GM12878 (cell line): ENCODE data around the gene APOBEC3H. TPM values are rescaled to one million over a fixed set of nuclear protein-coding genes. Genes with fewer than 3 reads are reported as not detected.
A peak's percentile ranks its signal among the peaks of the same experiment; 100 is the strongest.

ENCODE experiments used
- ATAC-seq: fragments of 200-7000 bp; cut with Tn5 transposase; 3 replicates; pipeline ENCODE4 v1.9.1; 2020; ENCODE audit warnings: mild to moderate bottlenecking, moderate library complexity
- BruUV-seq: library from RNA; stranded (reverse); fragments of 400-500 nt; replicated peaks from 2 replicates; lab custom pipeline; 2021; lab: Mats Ljungman, UMichigan
- CTCF ChIA-PET: fragments of 300-600 bp; sonication (Branson Sonifier 250); formaldehyde crosslinking; extraction: SDS; loops from one replicate; lab custom pipeline; 2021; ENCODE audit warnings: inconsistent platforms; lab: Yijun Ruan, JAX
- POLR2A ChIA-PET: fragments of 350-600 bp; formaldehyde crosslinking; extraction: SDS; loops from one replicate; lab custom pipeline; 2021; ENCODE audit warnings: inconsistent platforms; lab: Charles Lee
- RAD21 ChIA-PET: fragments of 300-600 bp; sonication (Branson Sonifier 250); formaldehyde crosslinking; loops from one replicate; lab custom pipeline; 2023; ENCODE audit warnings: antibody characterized with exemption; ENCODE audit not compliant: unreplicated experiment; lab: Charles Lee
- SMC1A ChIA-PET: fragments of 300-600 bp; sonication (Branson Sonifier 250); formaldehyde crosslinking; loops from one replicate; lab custom pipeline; 2023; ENCODE audit not compliant: unreplicated experiment, uncharacterized antibody; lab: Charles Lee
- DNase-seq: peaks from one replicate; pipeline ENCODE4 v3.0.0-alpha.2; 2011; ENCODE audit warnings: low read depth, low spot score
- FAIRE-seq: peaks from 3 replicates; lab custom pipeline; 2011; peaks lifted over from hg19 to GRCh38; lab: Jason Lieb, UNC
- H2AFZ ChIP-seq: 2 replicates; pipeline ENCODE4 v1.6.0; 2011; ENCODE audit warnings: low read depth, low read length, control low read depth; ENCODE audit not compliant: control insufficient read depth
- H3K27ac ChIP-seq: 2 replicates; pipeline ENCODE4 v1.5.1; 2011; ENCODE audit warnings: control low read depth; ENCODE audit not compliant: control insufficient read depth, insufficient read depth
- H3K27me3 ChIP-seq, 2 experiments: replicated peaks in 1 of 2; 2 replicates each; pipeline versions ENCODE4 v1.6.0 to v1.6.1; 2011; ENCODE audit warnings: low read length in 1 of 2; ENCODE audit not compliant: control insufficient read depth in 2 of 2, insufficient read depth in 2 of 2
- H3K36me3 ChIP-seq, 2 experiments: 2 replicates each; pipeline ENCODE4 v1.5.1; 2011; ENCODE audit warnings: low read length in 1 of 2; ENCODE audit not compliant: control insufficient read depth in 2 of 2, insufficient read depth in 2 of 2
- H3K4me1 ChIP-seq: 2 replicates; pipeline ENCODE4 v1.6.1; 2011; ENCODE audit warnings: mild to moderate bottlenecking, low read length, moderate library complexity, mixed read lengths; ENCODE audit not compliant: control insufficient read depth, insufficient read depth
- H3K4me2 ChIP-seq: 2 replicates; pipeline ENCODE4 v1.6.0; 2011; ENCODE audit warnings: control low read depth; ENCODE audit not compliant: control insufficient read depth, insufficient read depth
- H3K4me3 ChIP-seq: fragments of 200-600 bp; sonication (generic); 2 replicates; pipeline ENCODE4 v1.5.1; 2016
- H3K79me2 ChIP-seq: 2 replicates; pipeline ENCODE4 v1.6.0; 2011; ENCODE audit warnings: low read length; ENCODE audit not compliant: control insufficient read depth, insufficient read depth
- H3K9ac ChIP-seq: 2 replicates; pipeline ENCODE4 v1.8.0; 2011; ENCODE audit warnings: low read length, control low read depth, mixed read lengths; ENCODE audit not compliant: control insufficient read depth, insufficient read depth
- H3K9me3 ChIP-seq: replicated peaks from 3 replicates; pipeline ENCODE4 v1.5.1; 2011; ENCODE audit warnings: mild to moderate bottlenecking, low read length; ENCODE audit not compliant: control insufficient read depth, insufficient read depth
- H4K20me1 ChIP-seq: 2 replicates; pipeline ENCODE4 v1.6.0; 2011; ENCODE audit not compliant: control insufficient read depth, insufficient read depth
- MEF2B ChIP-seq: fragments of 450-650 bp; IDR thresholded peaks from 2 replicates; pipeline ENCODE4 v1.6.1; 2018; ENCODE audit warnings: mild to moderate bottlenecking, moderate library complexity; ENCODE audit not compliant: partially characterized antibody, poor library complexity, severe bottlenecking
- NFIC ChIP-seq: IDR thresholded peaks from 2 replicates; pipeline ENCODE4 v1.6.1; 2012; ENCODE audit warnings: low read depth, mild to moderate bottlenecking, inconsistent platforms, low read length, moderate library complexity
- SKIL ChIP-seq: fragments of 450-650 bp; IDR thresholded peaks from 2 replicates; pipeline ENCODE4 v1.6.1; 2017; ENCODE audit warnings: mild to moderate bottlenecking, low read depth, inconsistent platforms; ENCODE audit not compliant: poor library complexity, severe bottlenecking
- SPI1 ChIP-seq: IDR thresholded peaks from 2 replicates; pipeline ENCODE4 v1.6.1; 2011; ENCODE audit warnings: low read depth, mild to moderate bottlenecking, low read length, moderate library complexity, borderline replicate concordance; ENCODE audit not compliant: insufficient read depth
- WGBS: methylation state at CpG from one replicate; pipeline ENCODE4 v1.1.6; 2016; ENCODE audit warnings: low lambda C conversion rate; ENCODE audit not compliant: insufficient replicate concordance, insufficient coverage; ENCODE audit errors: missing lambda C conversion rate; 5-methylcytosine and 5-hydroxymethylcytosine counted together
- in situ Hi-C: fragments of 300-500 bp; cut with MboI; formaldehyde crosslinking; loops from 9 replicates; pipeline ENCODE4 v1.14.3; 2018; ENCODE audit warnings: mixed read lengths
- intact Hi-C: fragments of 100-400 bp; cut with micrococcal nuclease; formaldehyde crosslinking; loops from one replicate; pipeline ENCODE4 v1.14.2; 2022; ENCODE audit not compliant: unreplicated experiment
- polyA plus RNA-seq, 11 experiments: library from polyadenylated mRNA; depleted of rRNA in 4 of 11; unstranded in 6 of 11; stranded (reverse) in 5 of 11; fragments of >200 nt; fragmentation: Nextera tagmentation in 4 of 11; fragmentation: Illumina TruSeq in 1 of 11; extraction: Ambion mirVana in 4 of 11; extraction: Trizol in 1 of 11; gene quantifications; 1 replicate in 1 of 11; 2 replicates in 10 of 11; pipeline versions ENCODE4 v1.2.1 to v1.2.3, GENCODE V29; 2011 to 2016; ENCODE audit warnings: inconsistent platforms in 2 of 11, missing spikeins in 2 of 11, low read depth in 1 of 11
- total RNA-seq, 4 experiments: library from RNA; depleted of rRNA in 3 of 4; stranded (reverse); fragments of >200 nt in 3 of 4; fragmentation: Illumina TruSeq in 1 of 4; extraction: Trizol in 1 of 4; gene quantifications; 2 replicates each; pipeline versions ENCODE4 v1.2.1 to v1.2.3, GENCODE V29; 2013 to 2021

Gene APOBEC3H
- total and polyA plus RNA-seq, 10 of the 15 experiments (the other 5 are each of a cell fraction or from before 2014, with no cell fraction given), result 7.5 to 23.0 (median 14.8) TPM

- H3K27me3 ChIP-seq, result no peaks in the 10 kb centered on the region
- ChIA-PET RAD21 (interaction anchor here (3.5 kb wide), 1 partner anchor 10 kb away, joined by 30 read pairs; the partner anchor contains the start of gene APOBEC3H), CTCF (interaction anchor here (0.6 to 1.5 kb wide), 3 partner anchors 11 to 240 kb away, joined by 3 to 5 read pairs (median 4); no protein-coding TSS in a partner anchor), SMC1A (interaction anchor here (1.5 to 7.0 kb wide), 2 partner anchors 10 to 28 kb away, joined by 4 to 126 read pairs; partner anchors contain the start of gene APOBEC3H), POLR2A (interaction anchor here (4.8 kb wide), 1 partner anchor 10 kb away, joined by 31 read pairs; no protein-coding TSS in a partner anchor)
- no TSS peak for BruUV-seq
- 0 out of 2 replicates have a peak overlapping the region, but pooled peaks have one; percentile 5 for H2AFZ ChIP-seq
- no peak overlapping the region for H3K4me3 ChIP-seq
- FAIRE-seq (no peak), ATAC-seq (no peak), DNase-seq (no peak)
- no peaks in the 10 kb centered on the region for H4K20me1 ChIP-seq
- H3K9ac ChIP-seq, result no peak overlapping the region
- H3K4me1 ChIP-seq, result peaks cover 14% of the 10 kb centered on the region
- TF ChIP-seq SKIL, result no peak
- TF ChIP-seq SPI1, result peak; percentile 8; the same call in 1 of the 2 replicates
- no peak for TF ChIP-seq NFIC
- no peak for TF ChIP-seq MEF2B
- H3K27ac ChIP-seq, result no peak overlapping the region
- H3K9me3 ChIP-seq, result no peaks in the 10 kb centered on the region
- in situ Hi-C loops (no loop called here), intact Hi-C loops (no loop called here)
- no peaks in the 10 kb centered on the region for H3K36me3 ChIP-seq
- H3K4me2 ChIP-seq, result no peak overlapping the region
- WGBS, result 80% methylated on average over 9 of the region's 9 CpGs
- no peaks in the 10 kb centered on the region for H3K79me2 ChIP-seq
Measured at GRCh38 chr22:39109361-39109760, 12.3 kb downstream of the APOBEC3H start.
